Liver (tissue), 9 donors: ENCODE measurements around the gene ITGB3. TPM values are rescaled to one million over a fixed set of nuclear protein-coding genes. Genes with fewer than 3 reads are reported as not detected.

Experiments used
- DNase-seq: peaks from one replicate; pipeline ENCODE4 v3.0.0-alpha.2; 2017; ENCODE audit warnings: low spot score
- H3K27ac ChIP-seq, 2 donors: one replicate each; pipeline ENCODE4 v1.7.0; 2013; ENCODE audit warnings: inconsistent platforms in 2 of 2, low read length in 2 of 2, control low read depth in 1 of 2, low read depth in 1 of 2, mild to moderate bottlenecking in 1 of 2
- H3K27me3 ChIP-seq, 4 donors: one replicate each; pipeline versions ENCODE4 v1.6.1 to v1.7.0; 2013; ENCODE audit warnings: low read length in 3 of 4, inconsistent platforms in 1 of 4, mild to moderate bottlenecking in 1 of 4, moderate library complexity in 1 of 4; ENCODE audit not compliant: control insufficient read depth in 4 of 4, insufficient read depth in 4 of 4
- H3K36me3 ChIP-seq, 4 donors: one replicate each; pipeline versions ENCODE4 v1.6.1 to v1.7.0; 2013; ENCODE audit warnings: low read length in 3 of 4, mild to moderate bottlenecking in 3 of 4, low read depth in 1 of 4, moderate library complexity in 1 of 4; ENCODE audit not compliant: control insufficient read depth in 4 of 4, insufficient read depth in 3 of 4
- H3K4me1 ChIP-seq, 4 donors: one replicate each; pipeline versions ENCODE4 v1.6.1 to v1.7.0; 2013; ENCODE audit warnings: low read length in 3 of 4, mild to moderate bottlenecking in 3 of 4, moderate library complexity in 1 of 4; ENCODE audit not compliant: control insufficient read depth in 4 of 4, insufficient read depth in 4 of 4
- H3K4me3 ChIP-seq, 3 donors: one replicate each; pipeline versions ENCODE4 v1.6.1 to v1.7.0; 2013; ENCODE audit warnings: low read length in 3 of 3, control low read depth in 1 of 3, low read depth in 1 of 3, mild to moderate bottlenecking in 1 of 3
- H3K9ac ChIP-seq, 2 donors: one replicate each; pipeline ENCODE4 v1.7.0; 2013; ENCODE audit warnings: low read length in 2 of 2, mild to moderate bottlenecking in 2 of 2, moderate library complexity in 2 of 2, control low read depth in 1 of 2, low read depth in 1 of 2
- H3K9me3 ChIP-seq, 4 donors: one replicate each; pipeline versions ENCODE4 v1.6.1 to v1.7.0; 2013; ENCODE audit warnings: low read length in 3 of 4; ENCODE audit not compliant: control insufficient read depth in 4 of 4
- ATF3 ChIP-seq: IDR thresholded peaks from 2 replicates; pipeline ENCODE4 v1.6.1; 2016; ENCODE audit warnings: antibody characterized with exemption
- CTCF ChIP-seq: fragments of 150-350 bp; IDR thresholded peaks from 2 replicates; pipeline ENCODE4 v1.5.1; 2017; ENCODE audit warnings: improper control_type of control experiment, low read depth, low read length; ENCODE audit not compliant: missing input control
- EGR1 ChIP-seq, 2 donors: IDR thresholded peaks; 2 replicates each; pipeline ENCODE4 v1.6.1; 2016 to 2018; ENCODE audit warnings: antibody characterized with exemption in 2 of 2, low read depth in 2 of 2
- FOXA1 ChIP-seq: IDR thresholded peaks from 2 replicates; pipeline ENCODE4 v1.6.1; 2016; ENCODE audit warnings: antibody characterized with exemption
- FOXA2 ChIP-seq: IDR thresholded peaks from 2 replicates; pipeline ENCODE4 v1.6.1; 2016; ENCODE audit warnings: antibody characterized with exemption
- GABPA ChIP-seq, 2 donors: IDR thresholded peaks in 1 of 2; conservative IDR thresholded peaks in 1 of 2; 2 replicates each; pipeline ENCODE4 v1.6.1; 2016; ENCODE audit warnings: antibody characterized with exemption in 2 of 2, mild to moderate bottlenecking in 1 of 2, moderate library complexity in 1 of 2
- HNF4A ChIP-seq, 2 donors: conservative IDR thresholded peaks; 2 replicates each; pipeline ENCODE4 v1.6.1; 2016; ENCODE audit warnings: antibody characterized with exemption in 2 of 2, mild to moderate bottlenecking in 2 of 2
- HNF4G ChIP-seq: IDR thresholded peaks from 2 replicates; pipeline ENCODE4 v1.6.1; 2016; ENCODE audit warnings: antibody characterized with exemption
- JUND ChIP-seq, 2 donors: IDR thresholded peaks; 2 replicates each; pipeline ENCODE4 v1.6.1; 2016; ENCODE audit warnings: antibody characterized with exemption in 2 of 2
- MAX ChIP-seq: IDR thresholded peaks from 2 replicates; pipeline ENCODE4 v1.6.1; 2016; ENCODE audit warnings: antibody characterized with exemption
- NR2F2 ChIP-seq: IDR thresholded peaks from 2 replicates; pipeline ENCODE4 v1.6.1; 2016; ENCODE audit warnings: antibody characterized with exemption
- RAD21 ChIP-seq, 2 donors: IDR thresholded peaks; 2 replicates each; pipeline ENCODE4 v1.6.1; 2016; ENCODE audit warnings: antibody characterized with exemption in 2 of 2, mild to moderate bottlenecking in 2 of 2
- RXRA ChIP-seq, 2 donors: IDR thresholded peaks; 2 replicates each; pipeline ENCODE4 v1.6.1; 2017 to 2018; ENCODE audit warnings: antibody characterized with exemption in 2 of 2, mild to moderate bottlenecking in 1 of 2
- SP1 ChIP-seq: IDR thresholded peaks from 2 replicates; pipeline ENCODE4 v1.6.1; 2018; ENCODE audit warnings: antibody characterized with exemption, mild to moderate bottlenecking
- TAF1 ChIP-seq: conservative IDR thresholded peaks from 2 replicates; pipeline ENCODE4 v1.6.1; 2016; ENCODE audit warnings: antibody characterized with exemption, mild to moderate bottlenecking
- YY1 ChIP-seq: IDR thresholded peaks from 2 replicates; pipeline ENCODE4 v1.6.1; 2016; ENCODE audit warnings: antibody characterized with exemption, mild to moderate bottlenecking
- ZBTB33 ChIP-seq: IDR thresholded peaks from 2 replicates; pipeline ENCODE4 v1.6.1; 2016; ENCODE audit warnings: antibody characterized with exemption
- WGBS: extraction: QIAGEN DNeasy Blood & Tissue Kit; methylation state at CpG from one replicate; pipeline ENCODE4 v1.1.7; 2013; 5-methylcytosine and 5-hydroxymethylcytosine counted together
- polyA plus RNA-seq, 2 donors: library from polyadenylated mRNA; stranded (reverse) in 1 of 2; unstranded in 1 of 2; fragments of 200-250 nt in 1 of 2; fragments of >200 nt in 1 of 2; fragmentation: Nextera tagmentation in 1 of 2; extraction: Ambion mirVana in 1 of 2; gene quantifications; one replicate each; pipeline versions ENCODE4 v1.2.1 to v1.2.3, GENCODE V29; 2013 to 2015
- total RNA-seq, 2 donors: library from RNA; depleted of rRNA; stranded (reverse); fragments of >200 nt; gene quantifications; one replicate each; pipeline ENCODE4 v1.2.3, GENCODE V29; 2014
- TF ChIP-seq, protein P1 (sequence below): IDR thresholded peaks from 2 replicates; pipeline ENCODE4 v1.6.1; 2016; ENCODE audit warnings: antibody characterized with exemption, mild to moderate bottlenecking
- donor health status: healthy.
- donor health status: healthy.
- donor health status: healthy.
- donor health status: healthy.
- donor health status: healthy.

ITGB3 gene
- total and polyA plus RNA-seq, 4 donors = 0.47 to 33.4 (median 3.8) TPM

GRCh38 chr17:47238321-47239010 is 15.2 kb upstream of the ITGB3 start:
- H3K9me3 ChIP-seq = no peaks in the 10 kb centered on the region
- no peak for DNase-seq
- TF ChIP-seq ATF3 = no peak
- TF ChIP-seq ZBTB33 = no peak
- TF ChIP-seq FOXA1 = no peak
- no peak for TF ChIP-seq YY1
- no peak for TF ChIP-seq HNF4A (conservative IDR thresholded peaks at IDR 0.05)
- no peak for TF ChIP-seq SP1
- no peak for TF ChIP-seq MAX
- TF ChIP-seq CTCF = no peak
- TF ChIP-seq FOXA2 = no peak
- no peak for TF ChIP-seq NR2F2
- TF ChIP-seq RXRA (IDR thresholded peaks at IDR 0.05) = no peak
- TF ChIP-seq EGR1 (IDR thresholded peaks at IDR 0.05; ENCODE audit: low read depth in 2 of 2) = no peak
- no peak for TF ChIP-seq HNF4G
- TF ChIP-seq JUND (IDR thresholded peaks at IDR 0.05) = no peak
- TF ChIP-seq, protein P1, sequence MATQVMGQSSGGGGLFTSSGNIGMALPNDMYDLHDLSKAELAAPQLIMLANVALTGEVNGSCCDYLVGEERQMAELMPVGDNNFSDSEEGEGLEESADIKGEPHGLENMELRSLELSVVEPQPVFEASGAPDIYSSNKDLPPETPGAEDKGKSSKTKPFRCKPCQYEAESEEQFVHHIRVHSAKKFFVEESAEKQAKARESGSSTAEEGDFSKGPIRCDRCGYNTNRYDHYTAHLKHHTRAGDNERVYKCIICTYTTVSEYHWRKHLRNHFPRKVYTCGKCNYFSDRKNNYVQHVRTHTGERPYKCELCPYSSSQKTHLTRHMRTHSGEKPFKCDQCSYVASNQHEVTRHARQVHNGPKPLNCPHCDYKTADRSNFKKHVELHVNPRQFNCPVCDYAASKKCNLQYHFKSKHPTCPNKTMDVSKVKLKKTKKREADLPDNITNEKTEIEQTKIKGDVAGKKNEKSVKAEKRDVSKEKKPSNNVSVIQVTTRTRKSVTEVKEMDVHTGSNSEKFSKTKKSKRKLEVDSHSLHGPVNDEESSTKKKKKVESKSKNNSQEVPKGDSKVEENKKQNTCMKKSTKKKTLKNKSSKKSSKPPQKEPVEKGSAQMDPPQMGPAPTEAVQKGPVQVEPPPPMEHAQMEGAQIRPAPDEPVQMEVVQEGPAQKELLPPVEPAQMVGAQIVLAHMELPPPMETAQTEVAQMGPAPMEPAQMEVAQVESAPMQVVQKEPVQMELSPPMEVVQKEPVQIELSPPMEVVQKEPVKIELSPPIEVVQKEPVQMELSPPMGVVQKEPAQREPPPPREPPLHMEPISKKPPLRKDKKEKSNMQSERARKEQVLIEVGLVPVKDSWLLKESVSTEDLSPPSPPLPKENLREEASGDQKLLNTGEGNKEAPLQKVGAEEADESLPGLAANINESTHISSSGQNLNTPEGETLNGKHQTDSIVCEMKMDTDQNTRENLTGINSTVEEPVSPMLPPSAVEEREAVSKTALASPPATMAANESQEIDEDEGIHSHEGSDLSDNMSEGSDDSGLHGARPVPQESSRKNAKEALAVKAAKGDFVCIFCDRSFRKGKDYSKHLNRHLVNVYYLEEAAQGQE = no peak
- no peak for TF ChIP-seq RAD21 (IDR thresholded peaks at IDR 0.05)
- TF ChIP-seq GABPA (IDR thresholded peaks at IDR 0.05 in 1 of 2, conservative IDR thresholded peaks at IDR 0.05 in 1 of 2) = no peak
- TF ChIP-seq TAF1 = no peak
- no peaks in the 10 kb centered on the region for H3K4me1 ChIP-seq
- H3K4me3 ChIP-seq = no peak overlapping the region
- no peak overlapping the region for H3K27ac ChIP-seq
- no peaks in the 10 kb centered on the region for H3K27me3 ChIP-seq
- H3K36me3 ChIP-seq = no peaks in the 10 kb centered on the region
- no peak overlapping the region for H3K9ac ChIP-seq
- WGBS = 90% methylated on average over 29 of the region's 29 CpGs
